ENCODE results near the gene TWF1. TPM values are rescaled to one million over a fixed set of nuclear protein-coding genes. Genes with fewer than 3 reads are reported as not detected.

The TWF1 gene
- total RNA-seq, 1 experiment from 2014 or later, result 62.2 TPM

- Histone ChIP-seq H4K20me1 (ENCODE audit: insufficient read depth, low read depth, low read length) (no peaks in the 10 kb centered on the region), H3K9me2 (replicated peaks; ENCODE audit: insufficient read depth, low read length) (no peaks in the 10 kb centered on the region), H3K4me2 (ENCODE audit: low read depth, low read length, poor library complexity, severe bottlenecking) (peak overlapping the region; percentile 33), H3K9ac (ENCODE audit: low read length) (no peak overlapping the region), H3K36me3 (ENCODE audit: insufficient read depth, low read length) (no peaks in the 10 kb centered on the region), H3K4me3 (ENCODE audit: low read length) (no peak overlapping the region), H3K79me2 (ENCODE audit: low read length) (no peaks in the 10 kb centered on the region), H2AFZ (ENCODE audit: low read length) (peak overlapping the region; percentile 15; the same call in 1 of the 2 replicates), H3K27me3 (ENCODE audit: low read length) (no peaks in the 10 kb centered on the region), H3K9me3 (ENCODE audit: low read length) (no peaks in the 10 kb centered on the region), H3K27ac (ENCODE audit: low read length) (no peak overlapping the region), H3K4me1 (ENCODE audit: low read length) (peaks cover 8% of the 10 kb centered on the region)
- no peak for DNase-seq
Measured at GRCh38 chr12:43815416-43815815, 9.3 kb upstream of the TWF1 start.

GRCh38 chr12:43812926-43813325 is 6.8 kb upstream of the TWF1 start:
- DNase-seq, result no peak
- Histone ChIP-seq H3K27me3 (ENCODE audit: low read length) (no peaks in the 10 kb centered on the region), H3K9me2 (replicated peaks; ENCODE audit: insufficient read depth, low read length) (no peaks in the 10 kb centered on the region), H3K9ac (ENCODE audit: low read length) (no peak overlapping the region), H3K9me3 (ENCODE audit: low read length) (no peaks in the 10 kb centered on the region), H3K4me2 (ENCODE audit: low read depth, low read length, poor library complexity, severe bottlenecking) (no peak overlapping the region), H3K36me3 (ENCODE audit: insufficient read depth, low read length) (no peaks in the 10 kb centered on the region), H3K27ac (ENCODE audit: low read length) (no peak overlapping the region), H3K79me2 (ENCODE audit: low read length) (no peaks in the 10 kb centered on the region), H3K4me3 (ENCODE audit: low read length) (no peak overlapping the region), H2AFZ (ENCODE audit: low read length) (no peak overlapping the region), H3K4me1 (ENCODE audit: low read length) (peaks cover 8% of the 10 kb centered on the region), H4K20me1 (ENCODE audit: insufficient read depth, low read depth, low read length) (no peaks in the 10 kb centered on the region)

- H3K4me1 ChIP-seq (ENCODE audit: low read length), result peaks cover 16% of the 10 kb centered on the region
- no peaks in the 10 kb centered on the region for H3K9me3 ChIP-seq (ENCODE audit: low read length)
- no peak overlapping the region for H3K4me3 ChIP-seq (ENCODE audit: low read length)
- no peak overlapping the region for H3K9ac ChIP-seq (ENCODE audit: low read length)
- H3K79me2 ChIP-seq (ENCODE audit: low read length), result no peaks in the 10 kb centered on the region
- H3K9me2 ChIP-seq (replicated peaks; ENCODE audit: insufficient read depth, low read length), result no peaks in the 10 kb centered on the region
- no peak overlapping the region for H3K4me2 ChIP-seq (ENCODE audit: low read depth, low read length, poor library complexity, severe bottlenecking)
- no peak overlapping the region for H2AFZ ChIP-seq (ENCODE audit: low read length)
- no peaks in the 10 kb centered on the region for H3K36me3 ChIP-seq (ENCODE audit: insufficient read depth, low read length)
- no peaks in the 10 kb centered on the region for H4K20me1 ChIP-seq (ENCODE audit: insufficient read depth, low read depth, low read length)
- no peaks in the 10 kb centered on the region for H3K27me3 ChIP-seq (ENCODE audit: low read length)
- DNase-seq, result no peak
- H3K27ac ChIP-seq (ENCODE audit: low read length), result no peak overlapping the region
Measured at GRCh38 chr12:43812057-43812456, 5.9 kb upstream of the TWF1 start.

GRCh38 chr12:43807386-43807785 is 1.3 kb upstream of the TWF1 start:
- H2AFZ ChIP-seq (ENCODE audit: low read length), result no peak overlapping the region
- H3K9ac ChIP-seq (ENCODE audit: low read length), result peak overlapping the region; percentile 91
- H3K9me2 ChIP-seq (replicated peaks; ENCODE audit: insufficient read depth, low read length), result no peaks in the 10 kb centered on the region
- DNase-seq, result no peak
- no peaks in the 10 kb centered on the region for H3K9me3 ChIP-seq (ENCODE audit: low read length)
- peaks cover 36% of the 10 kb centered on the region for H3K79me2 ChIP-seq (ENCODE audit: low read length)
- H3K4me1 ChIP-seq (ENCODE audit: low read length), result peaks cover 36% of the 10 kb centered on the region
- H4K20me1 ChIP-seq (ENCODE audit: insufficient read depth, low read depth, low read length), result peaks cover 3% of the 10 kb centered on the region; the same call in 1 of the 2 replicates
- H3K27ac ChIP-seq (ENCODE audit: low read length), result peak overlapping the region; percentile 91
- H3K36me3 ChIP-seq (ENCODE audit: insufficient read depth, low read length), result peaks cover 18% of the 10 kb centered on the region
- H3K27me3 ChIP-seq (ENCODE audit: low read length), result no peaks in the 10 kb centered on the region
- H3K4me2 ChIP-seq (ENCODE audit: low read depth, low read length, poor library complexity, severe bottlenecking), result peak overlapping the region; percentile 86
- peak overlapping the region; percentile 89 for H3K4me3 ChIP-seq (ENCODE audit: low read length)

- peak; percentile 71 for DNase-seq
Measured at GRCh38 chr12:43806737-43807072, 588 bp upstream of the TWF1 start.

GRCh38 chr12:43805149-43805859 is 813 bp downstream of the TWF1 start:
- peak overlapping the region; percentile 91 for H3K9ac ChIP-seq (ENCODE audit: low read length)
- no peaks in the 10 kb centered on the region for H3K9me3 ChIP-seq (ENCODE audit: low read length)
- peaks cover 55% of the 10 kb centered on the region for H3K79me2 ChIP-seq (ENCODE audit: low read length)
- H2AFZ ChIP-seq (ENCODE audit: low read length), result no peak overlapping the region
- no peaks in the 10 kb centered on the region for H3K27me3 ChIP-seq (ENCODE audit: low read length)
- no peaks in the 10 kb centered on the region for H3K9me2 ChIP-seq (replicated peaks; ENCODE audit: insufficient read depth, low read length)
- peaks cover 32% of the 10 kb centered on the region for H3K36me3 ChIP-seq (ENCODE audit: insufficient read depth, low read length)
- peak overlapping the region; percentile 94 for H3K4me2 ChIP-seq (ENCODE audit: low read depth, low read length, poor library complexity, severe bottlenecking)
- peak; percentile 66 for DNase-seq
- H3K4me3 ChIP-seq (ENCODE audit: low read length), result peak overlapping the region; percentile 89
- peak overlapping the region; percentile 44; the same call in 1 of the 2 replicates for H3K27ac ChIP-seq (ENCODE audit: low read length)
- peaks cover 3% of the 10 kb centered on the region; the same call in 1 of the 2 replicates for H4K20me1 ChIP-seq (ENCODE audit: insufficient read depth, low read depth, low read length)
- peaks cover 36% of the 10 kb centered on the region for H3K4me1 ChIP-seq (ENCODE audit: low read length)

More at GRCh38 chr12:43806737-43807072, 588 bp upstream of the TWF1 start:
- Histone ChIP-seq H3K4me2 (ENCODE audit: low read depth, low read length, poor library complexity, severe bottlenecking) (peak overlapping the region; percentile 86), H3K27me3 (ENCODE audit: low read length) (no peaks in the 10 kb centered on the region), H3K79me2 (ENCODE audit: low read length) (peaks cover 43% of the 10 kb centered on the region), H2AFZ (ENCODE audit: low read length) (peak overlapping the region; percentile 73), H3K4me3 (ENCODE audit: low read length) (peak overlapping the region; percentile 89), H3K9me3 (ENCODE audit: low read length) (no peaks in the 10 kb centered on the region), H3K27ac (ENCODE audit: low read length) (peak overlapping the region; percentile 91), H3K36me3 (ENCODE audit: insufficient read depth, low read length) (peaks cover 23% of the 10 kb centered on the region), H4K20me1 (ENCODE audit: insufficient read depth, low read depth, low read length) (peaks cover 3% of the 10 kb centered on the region; the same call in 1 of the 2 replicates), H3K4me1 (ENCODE audit: low read length) (peaks cover 36% of the 10 kb centered on the region), H3K9ac (ENCODE audit: low read length) (peak overlapping the region; percentile 91), H3K9me2 (replicated peaks; ENCODE audit: insufficient read depth, low read length) (no peaks in the 10 kb centered on the region)

- Histone ChIP-seq H3K79me2 (ENCODE audit: low read length) (peaks cover 26% of the 10 kb centered on the region), H3K4me3 (ENCODE audit: low read length) (no peak overlapping the region), H4K20me1 (ENCODE audit: insufficient read depth, low read depth, low read length) (no peaks in the 10 kb centered on the region), H3K9me3 (ENCODE audit: low read length) (no peaks in the 10 kb centered on the region), H3K9me2 (replicated peaks; ENCODE audit: insufficient read depth, low read length) (no peaks in the 10 kb centered on the region), H2AFZ (ENCODE audit: low read length) (no peak overlapping the region), H3K27me3 (ENCODE audit: low read length) (no peaks in the 10 kb centered on the region), H3K9ac (ENCODE audit: low read length) (no peak overlapping the region), H3K36me3 (ENCODE audit: insufficient read depth, low read length) (peaks cover 65% of the 10 kb centered on the region), H3K4me1 (ENCODE audit: low read length) (peaks cover 5% of the 10 kb centered on the region), H3K27ac (ENCODE audit: low read length) (no peak overlapping the region), H3K4me2 (ENCODE audit: low read depth, low read length, poor library complexity, severe bottlenecking) (no peak overlapping the region)
- no peak for DNase-seq
Measured at GRCh38 chr12:43797561-43798217, 8.4 kb downstream of the TWF1 start.

- peaks cover 53% of the 10 kb centered on the region; the same call in 1 of the 2 replicates for H3K36me3 ChIP-seq (ENCODE audit: insufficient read depth, low read length)
- no peaks in the 10 kb centered on the region for H4K20me1 ChIP-seq (ENCODE audit: insufficient read depth, low read depth, low read length)
- H3K4me1 ChIP-seq (ENCODE audit: low read length), result peaks cover 4% of the 10 kb centered on the region; the same call in 1 of the 2 replicates
- no peak overlapping the region for H3K4me3 ChIP-seq (ENCODE audit: low read length)
- H3K9ac ChIP-seq (ENCODE audit: low read length), result no peak overlapping the region
- H3K9me2 ChIP-seq (replicated peaks; ENCODE audit: insufficient read depth, low read length), result no peaks in the 10 kb centered on the region
- no peak for DNase-seq
- no peaks in the 10 kb centered on the region for H3K27me3 ChIP-seq (ENCODE audit: low read length)
- H3K4me2 ChIP-seq (ENCODE audit: low read depth, low read length, poor library complexity, severe bottlenecking), result no peak overlapping the region
- no peak overlapping the region for H2AFZ ChIP-seq (ENCODE audit: low read length)
- peaks cover 9% of the 10 kb centered on the region for H3K79me2 ChIP-seq (ENCODE audit: low read length)
- H3K9me3 ChIP-seq (ENCODE audit: low read length), result no peaks in the 10 kb centered on the region
- H3K27ac ChIP-seq (ENCODE audit: low read length), result peak overlapping the region; percentile 17; the same call in 1 of the 2 replicates
Measured at GRCh38 chr12:43795716-43796280, 10.3 kb downstream of the TWF1 start.

Data from Karpas-422 (cell line).